Activated CD8-positive, alpha-beta memory T cell treated with anti-CD3 and anti-CD28 coated beads, Interleukin-2, amount 50 U/mL, for 24 hours (primary cell): ENCODE results near the gene SLC9C1.

Experiments
- DNase-seq: peaks from one replicate; pipeline ENCODE4 v3.0.0-alpha.2; 2020; ENCODE audit errors: extremely low read depth

SLC9C1 gene

DNA sequence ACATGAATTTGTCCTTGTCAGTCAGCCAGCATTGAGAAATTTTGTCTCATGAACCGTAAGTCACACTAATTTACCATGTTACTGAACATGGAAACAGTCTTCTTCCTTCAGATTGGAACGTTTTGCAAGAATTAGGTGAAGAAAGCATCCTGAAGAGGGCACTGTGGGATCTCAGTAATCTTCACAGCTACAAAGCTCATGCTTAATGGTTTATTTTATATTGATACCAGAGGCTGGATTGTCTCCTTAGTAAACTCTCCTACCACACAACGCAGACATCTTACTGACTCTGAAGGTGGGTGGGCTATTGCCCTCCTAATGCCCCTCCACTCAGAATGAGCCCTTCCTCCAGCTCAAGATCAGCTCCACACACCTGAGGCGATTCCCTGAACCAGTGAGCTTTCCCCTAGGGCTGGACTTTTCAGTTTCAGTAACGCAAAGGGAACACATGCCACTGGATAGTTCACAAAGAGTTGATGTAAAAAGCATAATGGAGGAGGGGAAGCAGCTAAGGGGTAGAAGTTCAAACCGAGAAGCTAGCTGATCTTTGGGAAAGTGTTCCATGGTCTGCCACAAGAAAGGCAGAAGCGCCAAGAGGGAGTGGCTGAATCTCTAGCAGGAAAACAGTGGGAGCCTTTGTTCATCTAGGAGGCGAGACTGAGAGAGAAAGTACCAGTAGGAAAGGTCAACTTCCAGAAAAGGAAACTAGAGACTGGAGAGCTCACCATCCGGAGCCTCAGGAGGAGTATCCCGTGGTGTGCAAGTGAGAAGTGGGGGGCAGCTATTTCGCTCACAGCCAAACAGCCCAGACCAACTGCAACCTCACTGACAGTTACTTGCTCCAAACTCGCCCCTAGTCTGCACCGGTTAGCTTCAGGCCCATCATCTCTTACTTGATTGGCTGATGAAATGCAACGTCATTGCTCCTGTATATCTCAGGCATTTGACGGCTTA is at the start of gene SLC9C1:
SLC9C1 (minus strand) TSS at position 849 of the 954 bp plus-strand sequence. CDS start 7,425 bp downstream, outside the sequence.
- DNase-seq, result no peak

DNA sequence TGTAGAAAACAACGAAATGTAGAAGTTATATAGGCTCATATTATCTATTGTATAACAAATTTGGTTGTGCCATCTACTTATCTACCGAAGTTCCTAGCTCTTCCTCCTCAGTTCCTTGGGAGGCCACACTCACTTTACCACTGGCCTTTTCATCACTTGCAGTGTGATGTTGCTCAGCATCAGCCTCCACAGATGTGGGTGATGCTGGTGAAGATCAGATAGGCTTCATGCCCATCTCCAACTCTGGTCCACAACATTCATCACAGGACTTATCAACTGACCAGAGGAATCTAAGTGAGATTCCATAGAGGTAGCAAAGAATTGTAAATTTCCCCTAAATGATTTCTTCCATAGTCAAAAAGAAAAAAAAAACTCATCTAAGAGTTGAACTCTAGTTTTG is 47.4 kb upstream of the SLC9C1 start:
- no peak for DNase-seq

DNA sequence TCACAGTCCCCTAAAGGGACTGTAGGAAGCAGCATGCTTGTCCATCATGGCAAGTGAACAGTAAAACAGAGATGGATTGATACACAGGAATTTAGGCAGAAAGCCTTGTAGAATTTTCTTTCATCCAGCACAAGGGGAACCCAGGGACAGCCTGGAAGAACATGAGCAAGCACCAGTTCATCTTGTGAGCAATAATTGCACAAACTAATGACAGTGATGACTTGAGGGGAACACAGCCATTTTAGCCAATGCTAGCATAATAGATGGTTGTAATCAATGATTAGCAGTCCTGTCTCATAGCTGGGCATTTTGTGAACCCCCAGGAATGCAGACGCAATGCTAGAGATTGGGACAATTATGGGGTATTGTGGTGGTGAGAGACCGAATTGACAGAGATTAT is 45.6 kb upstream of the SLC9C1 start:
- DNase-seq, result no peak

DNA sequence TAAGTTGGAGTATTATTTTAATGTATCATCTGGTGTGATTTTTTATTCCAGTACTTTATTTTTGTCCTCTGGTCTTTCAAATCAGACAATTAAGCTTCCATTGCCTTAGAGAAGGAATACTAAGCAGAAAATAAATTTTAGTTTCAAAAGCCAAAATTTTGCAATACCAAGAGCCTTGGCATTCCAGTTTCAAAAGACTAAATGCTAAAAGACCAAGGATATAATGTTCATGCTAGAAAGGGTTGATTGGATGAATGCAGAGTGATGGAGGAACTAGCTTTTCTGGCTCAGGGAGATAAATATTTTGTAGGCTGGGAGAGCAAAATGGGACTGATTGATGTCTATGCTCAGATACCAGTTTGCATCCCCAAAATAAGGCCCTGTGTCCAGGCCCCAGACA is 45.1 kb upstream of the SLC9C1 start:
- no peak for DNase-seq

DNA sequence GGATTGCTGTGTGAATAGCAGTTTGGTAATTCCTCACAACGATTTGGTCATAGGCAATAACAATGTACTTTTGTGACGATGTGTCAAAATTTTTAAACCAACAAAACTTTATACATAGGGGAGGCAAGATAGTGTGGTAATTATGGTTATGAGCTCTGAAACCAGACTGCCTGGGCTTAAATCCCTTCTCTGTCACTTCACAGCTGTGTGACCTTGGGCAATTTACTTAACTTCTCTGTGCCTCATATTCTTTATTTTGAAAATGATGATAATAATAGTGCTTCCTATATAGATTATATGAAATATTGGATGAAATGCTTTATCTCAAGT is 44.7 kb upstream of the SLC9C1 start:
- DNase-seq, result no peak

DNA sequence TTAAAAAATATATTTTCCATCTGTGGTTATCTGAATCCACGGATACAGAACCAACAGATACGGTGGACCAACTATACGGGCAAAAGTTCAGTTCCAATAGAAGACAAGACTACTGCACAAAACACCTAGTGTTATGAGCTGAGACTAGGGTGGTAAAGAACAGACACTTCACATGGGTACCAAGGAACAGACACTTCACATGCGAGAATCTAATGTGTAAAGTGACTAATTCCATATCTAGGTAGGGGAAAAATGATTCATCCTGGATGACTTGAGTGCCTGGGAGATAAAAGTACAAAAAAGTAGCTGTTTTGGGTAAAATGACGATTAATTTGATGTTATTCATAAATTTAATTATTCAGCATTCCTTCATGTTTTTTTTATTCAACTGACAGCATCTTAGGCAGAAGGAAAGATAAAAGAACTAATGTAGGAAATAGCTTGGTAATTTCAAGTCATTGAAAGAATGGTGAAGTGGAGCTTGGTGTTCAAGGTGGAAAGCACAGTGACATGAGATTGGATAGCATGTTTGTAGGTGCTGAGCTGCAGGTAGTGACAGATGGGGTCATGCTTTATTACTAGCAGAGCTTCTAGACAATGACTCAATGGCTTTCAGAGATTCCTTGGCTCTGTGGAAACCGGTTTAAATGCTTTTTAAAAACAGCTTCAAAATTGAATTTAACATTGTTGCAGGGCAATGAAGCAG is 44.2 kb upstream of the SLC9C1 start:
- no peak for DNase-seq

DNA sequence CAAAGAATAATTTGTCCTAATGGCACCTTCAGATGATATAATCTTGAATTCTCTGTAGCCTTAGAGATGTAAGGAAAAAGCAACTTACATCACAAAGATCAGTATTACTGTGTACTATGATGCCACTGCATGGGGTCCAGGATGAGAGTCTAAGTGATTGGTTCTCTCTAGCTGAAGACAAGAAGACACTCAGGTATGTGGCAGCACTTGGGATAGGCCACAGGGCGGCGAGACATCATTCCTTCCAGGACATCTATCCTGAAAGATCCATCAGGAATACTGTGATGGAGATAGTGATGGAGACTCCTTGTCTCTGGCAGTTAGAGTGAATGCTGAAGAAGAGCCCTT is 41.4 kb upstream of the SLC9C1 start:
- no peak for DNase-seq

DNA sequence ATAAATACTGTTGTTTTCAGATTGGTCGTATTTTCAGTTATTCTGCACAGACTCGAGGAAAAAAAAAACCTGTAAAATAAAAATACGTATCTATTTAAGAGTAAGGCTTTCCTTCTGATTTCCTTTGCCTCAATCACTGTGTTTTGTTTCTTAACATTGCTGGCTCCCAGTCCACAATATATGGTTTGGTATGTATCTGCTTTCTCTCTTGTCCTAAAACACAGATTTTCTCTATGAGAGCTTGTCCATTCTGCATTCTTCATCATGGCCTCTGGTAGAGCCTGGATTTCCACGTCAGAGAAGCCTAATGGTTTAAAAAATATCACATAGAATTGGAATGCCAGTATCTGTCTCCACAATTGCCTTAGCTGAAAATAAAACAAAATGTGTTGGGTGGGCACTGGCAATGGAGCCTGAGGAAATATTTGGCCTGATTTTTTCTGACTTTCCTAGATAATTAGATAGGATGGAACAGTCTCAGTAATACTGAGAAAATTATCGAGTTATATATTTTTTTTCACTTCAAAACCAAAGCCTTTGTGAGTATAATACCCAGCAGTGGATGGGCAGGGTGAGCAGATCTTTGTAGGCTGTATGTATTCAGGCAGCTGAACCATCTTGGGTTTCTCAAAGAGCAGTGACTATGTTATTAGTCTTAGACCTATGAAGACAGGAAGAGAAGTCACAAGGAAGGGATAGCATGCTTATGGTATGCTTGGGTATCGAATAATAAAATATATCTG is 40.8 kb upstream of the SLC9C1 start:
- no peak for DNase-seq

DNA sequence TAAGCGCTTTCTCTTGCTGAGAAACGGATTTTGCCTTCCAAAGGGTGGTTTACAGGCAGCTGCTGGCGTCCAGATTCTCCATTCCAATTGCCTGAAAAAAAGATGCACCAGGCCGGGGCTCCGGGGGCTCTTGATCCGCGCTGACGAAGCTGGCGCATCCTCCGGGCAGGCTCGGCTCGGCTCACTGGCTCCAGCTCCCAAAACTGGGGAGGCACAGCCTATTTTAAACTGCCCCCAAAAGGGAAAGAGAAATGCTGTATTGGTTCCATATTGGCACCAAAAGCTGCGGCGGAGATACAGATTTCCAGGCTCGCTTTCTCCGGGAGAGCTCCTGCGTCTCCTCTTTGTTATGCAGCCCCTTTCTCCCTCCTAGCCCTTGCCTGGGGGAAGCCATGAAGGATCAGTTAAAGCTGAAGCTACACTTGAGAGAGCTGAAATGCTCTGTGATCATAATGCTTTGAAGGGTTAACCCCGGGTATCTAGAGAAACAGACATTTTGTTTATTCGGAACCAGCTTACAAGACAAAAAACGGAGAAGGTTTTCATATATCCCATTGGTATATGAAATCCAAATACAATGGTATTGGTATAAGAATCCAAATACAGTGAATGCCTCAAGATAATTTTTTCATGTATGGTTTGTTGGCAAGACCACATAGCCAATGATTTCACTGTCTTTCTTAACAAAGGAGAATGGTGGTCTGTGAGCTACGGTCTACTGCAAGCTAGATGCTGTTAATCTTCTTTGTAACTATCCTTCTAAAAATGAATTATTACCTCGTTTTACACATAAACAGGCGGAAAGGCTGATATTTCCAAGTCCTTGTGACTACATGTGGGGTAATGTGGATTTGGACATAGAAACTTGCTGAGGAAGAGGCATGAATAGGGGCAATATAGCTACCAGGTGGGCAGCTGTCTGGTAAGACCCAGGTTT is 39.6 kb upstream of the SLC9C1 start:
- no peak for DNase-seq

DNA sequence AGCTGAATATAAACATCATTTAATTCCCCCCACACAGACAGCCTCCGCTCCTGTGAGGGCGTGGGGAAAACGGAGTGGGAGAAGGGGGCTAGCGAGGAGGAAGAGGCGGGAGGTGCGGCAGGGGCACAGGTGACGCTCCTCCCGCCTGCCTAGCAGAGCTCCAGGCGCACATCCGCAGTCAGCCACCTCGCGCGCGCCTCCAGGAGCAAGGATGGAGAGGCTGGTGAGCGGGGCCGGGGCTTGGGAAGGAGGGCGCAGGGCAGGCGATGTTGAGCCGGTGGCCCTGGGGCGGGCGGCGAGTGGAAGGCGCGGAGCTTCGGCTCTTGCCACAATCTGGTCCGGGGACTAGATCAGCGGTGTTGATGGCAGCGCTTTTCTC is 39.0 kb upstream of the SLC9C1 start, which contains the start of gene CD200:
CD200 (plus strand) TSS at position 155 of the 379 bp plus-strand sequence; CDS start at position 212, 57 bp downstream.
- no peak for DNase-seq

DNA sequence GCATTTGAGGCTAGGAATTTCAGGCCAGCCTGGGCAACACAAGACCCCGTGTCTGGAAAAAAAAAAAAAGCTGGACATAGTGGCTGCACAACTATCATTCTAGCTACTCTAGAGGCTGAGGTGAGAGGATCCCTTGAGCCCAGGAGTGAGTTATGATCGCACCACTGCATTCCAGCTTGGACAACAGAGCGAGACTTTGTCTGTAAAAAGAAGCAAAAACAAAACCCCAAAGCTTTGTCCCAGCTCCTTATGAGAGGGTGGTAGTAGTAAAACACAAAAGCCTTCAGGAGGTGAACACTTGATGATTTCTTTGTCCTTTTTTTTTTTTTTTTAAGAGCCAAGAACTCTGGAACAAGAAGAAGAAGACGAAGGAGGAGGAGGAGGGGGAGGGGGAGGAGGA is 37.8 kb upstream of the SLC9C1 start:
- no peak for DNase-seq

DNA sequence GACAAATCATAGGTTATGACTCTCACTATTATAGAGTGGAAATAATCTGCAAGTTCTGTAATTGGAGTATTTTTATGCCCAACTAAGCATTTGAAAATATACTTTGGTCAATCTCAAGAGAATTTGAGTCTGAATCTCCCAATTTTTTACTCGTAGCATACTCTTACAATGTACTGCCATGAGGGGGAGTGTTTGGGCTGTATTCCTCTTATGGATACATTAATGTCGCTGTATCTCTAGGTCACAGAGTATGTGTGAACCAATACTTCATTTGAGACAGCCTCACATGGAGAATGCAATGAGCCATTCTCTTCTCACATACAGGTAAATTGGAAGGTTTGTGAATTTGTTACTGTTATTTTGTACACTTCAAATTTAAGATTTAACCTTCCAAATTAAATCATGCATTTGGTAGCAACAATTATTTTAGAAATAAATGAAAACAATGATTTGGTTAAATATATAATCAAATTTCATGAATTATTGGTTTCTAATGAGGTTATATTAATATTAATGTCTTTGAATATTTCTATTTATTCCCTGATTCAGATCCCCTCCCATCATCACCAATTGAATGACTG is 33.4 kb upstream of the SLC9C1 start:
- no peak for DNase-seq

DNA sequence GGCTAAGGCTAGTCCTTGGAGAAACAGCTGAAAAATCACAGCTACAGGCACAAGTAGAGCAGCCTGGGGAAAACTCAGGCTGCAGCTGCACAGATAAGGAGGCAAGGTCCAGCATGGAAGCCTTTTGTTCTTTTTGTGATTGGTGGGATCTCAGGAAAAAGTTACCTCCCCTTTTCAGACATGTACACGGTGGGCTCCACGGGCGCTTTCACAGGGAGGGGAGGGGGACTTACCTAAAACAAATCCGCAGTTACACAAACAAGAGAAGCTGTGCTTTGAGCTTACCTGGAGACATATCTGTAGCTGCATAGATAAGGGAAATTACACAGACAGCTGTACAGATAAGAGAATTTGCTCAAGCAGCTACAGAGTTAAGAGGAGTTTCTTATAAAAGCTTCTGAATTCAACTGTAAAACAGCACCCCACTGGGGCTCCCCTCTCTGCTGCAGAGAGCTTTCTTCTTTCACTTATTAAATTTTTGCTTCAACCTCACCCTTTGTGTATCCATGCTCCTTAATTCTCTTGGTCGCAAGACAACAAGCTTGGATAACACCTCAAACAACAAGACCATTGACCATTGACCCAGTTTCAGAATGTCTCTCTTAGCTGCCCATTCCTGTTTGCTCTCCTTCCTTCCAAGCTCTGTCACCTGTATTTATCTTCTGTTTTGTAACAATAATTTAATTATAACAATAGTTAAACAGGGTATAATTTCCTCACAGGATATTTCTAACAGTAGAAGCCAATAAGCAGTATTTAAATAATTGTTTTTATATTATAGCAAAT is 28.0 kb upstream of the SLC9C1 start:
- DNase-seq, result no peak

DNA sequence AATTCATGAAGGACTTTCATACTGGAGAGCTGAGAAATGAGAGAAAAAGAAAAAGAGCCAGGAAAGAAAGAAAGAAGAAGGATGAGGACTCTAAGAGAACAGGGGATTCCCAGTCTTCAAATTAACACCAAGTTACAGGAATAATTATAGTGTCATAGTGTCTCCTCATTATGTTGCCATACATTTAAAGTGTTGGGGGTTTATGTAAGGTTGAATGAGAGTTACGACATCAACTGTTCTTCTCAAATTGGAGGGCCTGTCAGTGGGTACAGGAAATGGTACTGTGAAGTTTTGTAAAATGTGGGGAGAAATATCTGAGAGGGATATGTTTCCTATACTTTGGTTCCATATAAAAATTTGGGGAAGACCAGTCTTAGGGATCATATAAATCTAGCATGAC is 26.7 kb upstream of the SLC9C1 start:
- DNase-seq, result no peak

DNA sequence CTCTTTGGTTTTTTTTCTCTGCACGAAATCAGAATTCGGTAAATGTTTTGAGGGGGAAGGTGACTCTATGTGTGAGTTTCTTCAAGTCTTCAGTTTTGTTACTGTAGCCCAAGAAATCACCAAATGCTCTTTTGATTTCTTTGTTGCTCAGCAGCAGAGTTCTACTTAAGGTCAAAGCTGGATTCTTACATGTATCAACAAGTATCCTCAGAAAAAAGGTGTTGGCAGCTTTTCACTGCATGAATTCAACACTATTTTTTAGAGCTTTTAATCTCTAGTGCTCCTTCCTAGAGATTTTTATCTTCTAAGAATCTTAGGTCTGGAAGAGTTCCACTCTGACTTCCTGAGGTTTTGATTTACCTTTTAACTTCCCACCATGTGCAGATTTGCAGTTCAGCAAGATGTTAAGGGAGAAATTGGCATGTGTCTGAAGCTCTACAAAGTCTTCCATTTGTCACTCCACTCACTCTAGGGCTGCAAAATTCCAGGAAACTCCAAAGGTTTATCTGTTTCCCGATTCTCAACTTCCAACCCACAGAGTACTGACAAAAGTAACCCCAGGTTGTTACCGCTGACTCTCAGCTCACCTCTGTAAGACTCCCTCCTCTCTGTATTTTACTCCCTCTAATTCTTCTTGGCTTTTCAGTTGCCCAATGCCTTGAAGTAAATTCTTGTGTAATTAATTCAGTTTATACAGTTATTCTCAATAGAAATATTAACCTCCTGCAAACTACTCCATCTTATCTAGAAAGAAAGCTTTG is 25.7 kb upstream of the SLC9C1 start:
- DNase-seq, result no peak

DNA sequence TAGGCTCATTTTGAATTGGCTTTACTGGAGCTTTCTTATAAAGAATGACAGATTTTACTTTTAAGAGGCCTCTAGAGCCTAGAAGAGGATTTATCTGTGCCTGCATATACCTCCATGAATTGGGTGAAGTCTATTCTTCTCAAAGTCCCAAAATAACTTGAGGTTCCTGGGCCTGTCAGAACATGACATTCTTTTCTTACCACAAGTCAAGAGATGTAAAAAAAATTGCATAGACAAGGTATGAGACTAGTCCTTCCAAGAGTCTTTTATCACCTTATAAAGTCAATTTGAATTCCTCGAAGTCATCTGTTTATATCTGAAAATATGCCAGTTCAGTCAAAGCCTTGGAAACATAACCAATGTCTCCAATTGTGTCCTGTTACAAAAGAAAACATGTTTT is 21.8 kb upstream of the SLC9C1 start:
- no peak for DNase-seq

DNA sequence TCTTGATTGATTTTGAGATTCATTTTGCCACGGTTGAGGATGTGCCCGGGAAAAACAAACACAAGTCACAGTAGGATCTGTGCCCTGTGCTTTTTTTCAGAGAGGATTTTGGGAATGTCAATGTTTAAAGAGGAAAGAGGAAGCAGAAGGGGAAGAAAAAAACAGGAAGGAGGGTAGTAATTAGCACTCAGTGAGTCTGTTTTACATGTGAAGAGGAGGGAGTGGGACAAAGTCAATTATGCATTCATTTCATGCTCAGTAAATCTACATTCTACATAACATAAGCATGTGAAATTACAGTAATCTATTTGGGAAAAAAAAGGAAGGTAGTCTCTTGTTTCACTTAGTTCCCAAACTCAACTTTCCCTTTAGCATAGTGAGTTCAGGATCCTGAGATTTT is 20.6 kb upstream of the SLC9C1 start:
- no peak for DNase-seq

DNA sequence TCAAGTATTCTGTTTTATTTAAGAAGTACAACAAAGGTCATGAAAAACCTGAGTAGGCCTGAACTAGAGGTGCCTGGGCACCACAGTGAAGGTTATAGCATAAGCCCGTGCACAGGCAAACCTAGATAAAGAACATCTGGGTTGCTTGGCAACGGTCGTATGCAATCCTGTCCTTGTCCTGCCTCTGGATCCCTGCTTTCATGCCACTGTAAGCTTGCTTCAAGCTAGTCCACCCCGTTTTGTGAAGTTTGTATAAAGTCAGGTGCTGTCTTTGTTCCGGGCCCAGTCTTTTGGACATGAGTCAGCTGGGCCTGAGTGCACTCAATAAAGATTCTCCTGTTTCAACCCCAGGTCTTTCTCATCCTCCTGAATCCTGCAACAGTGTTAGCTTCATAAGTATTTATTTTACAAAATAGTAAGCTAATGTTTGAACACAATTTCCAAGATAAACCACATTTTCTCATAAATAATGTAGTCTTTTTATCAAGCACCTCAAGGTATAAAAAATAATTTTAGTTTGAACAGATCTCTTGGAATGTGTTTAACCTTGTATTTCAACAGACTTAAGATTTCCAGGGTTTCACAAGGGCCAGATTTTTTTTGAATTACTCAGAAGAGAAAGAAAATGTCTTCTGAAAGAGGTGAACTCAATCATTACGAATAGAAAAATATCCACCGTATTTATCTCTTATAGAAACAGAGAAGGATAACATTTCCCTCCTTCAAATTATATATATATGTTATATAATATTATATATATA is 14.3 kb upstream of the SLC9C1 start:
- no peak for DNase-seq

DNA sequence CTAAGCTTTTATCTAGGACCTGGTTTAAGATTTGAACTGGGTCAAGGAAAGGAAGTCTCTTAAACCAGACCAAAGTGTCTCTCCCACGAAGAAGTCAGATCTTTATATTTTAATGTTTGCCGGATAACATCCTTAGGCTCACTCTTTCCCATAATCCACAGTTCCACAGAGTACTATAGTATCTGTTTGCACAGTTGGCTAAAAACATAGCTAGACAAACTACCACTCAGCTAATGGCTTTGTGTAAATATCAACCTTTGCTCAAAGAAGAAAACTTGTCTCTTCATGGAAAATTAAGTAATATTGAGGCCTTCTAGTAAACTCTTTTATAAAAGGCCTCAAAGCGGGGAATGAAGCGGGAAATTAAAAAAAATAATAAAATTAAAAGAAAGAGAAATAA is 13.5 kb upstream of the SLC9C1 start:
- no peak for DNase-seq
